Activated CD8-positive, alpha-beta memory T cell treated with anti-CD3 and anti-CD28 coated beads, Interleukin-2, amount 10 ng/mL, durations not matched to agents 7 days and 5 days (primary cell): Measurements from ENCODE around the gene ZSCAN2. TPM values are rescaled to one million over a fixed set of nuclear protein-coding genes. Genes with fewer than 3 reads are reported as not detected.
A peak's percentile ranks its signal among the peaks of the same experiment; 100 is the strongest.
"Not testable (repeated sequence)": the region's sequence is repeated elsewhere in the genome, so short reads cannot be mapped to it uniquely, and the experiment has no call there.

ENCODE experiments used
- ATAC-seq: fragments of 150-1000 bp; cut with Tn5 transposase; one replicate; pipeline ENCODE4 v1.10.0; 2021; ENCODE audit warnings: moderate library complexity
- CTCF ChIA-PET: fragments of 350-600 bp; sonication (Branson Sonifier 250); formaldehyde crosslinking; loops from one replicate; lab custom pipeline; 2021; ENCODE audit warnings: antibody characterized with exemption; lab: Charles Lee
- DNase-seq: peaks from one replicate; pipeline ENCODE4 v3.0.0-alpha.2; 2020
- H3K27ac Mint-ChIP-seq: one replicate; pipeline ENCODE4 v1.8.0; 2021; ENCODE audit warnings: mild to moderate bottlenecking, mixed read lengths
- H3K27me3 Mint-ChIP-seq: one replicate; pipeline ENCODE4 v1.8.0; 2021; ENCODE audit warnings: mixed read lengths
- H3K36me3 Mint-ChIP-seq: one replicate; pipeline ENCODE4 v1.8.0; 2021; ENCODE audit warnings: mild to moderate bottlenecking, mixed read lengths
- H3K4me1 Mint-ChIP-seq: one replicate; pipeline ENCODE4 v1.8.0; 2021; ENCODE audit warnings: mixed read lengths
- H3K4me3 Mint-ChIP-seq: one replicate; pipeline ENCODE4 v1.8.0; 2021; ENCODE audit warnings: mild to moderate bottlenecking, moderate library complexity, mixed read lengths
- H3K9me3 Mint-ChIP-seq: one replicate; pipeline ENCODE4 v1.8.0; 2022; ENCODE audit warnings: low read depth, mixed read lengths
- total RNA-seq, 2 experiments: library from RNA; stranded (reverse); gene quantifications; one replicate each; pipeline ENCODE4 v1.2.3, GENCODE V29; 2021

ZSCAN2 gene
- total RNA-seq, 2 experiments from 2014 or later: 8.6 to 12.9 TPM

- ATAC-seq (no peak), DNase-seq (no peak)
- Mint-ChIP-seq H3K4me3 (no peak overlapping the region), H3K4me1 (peaks cover 23% of the 10 kb centered on the region), H3K27ac (no peak overlapping the region), H3K9me3 (no peaks in the 10 kb centered on the region), H3K36me3 (peaks cover 8% of the 10 kb centered on the region), H3K27me3 (no peaks in the 10 kb centered on the region)
- CTCF ChIA-PET: interaction anchor here (0.9 to 2.9 kb wide), 4 partner anchors 16 to 30 kb away, joined by 3 to 12 read pairs (median 4); no protein-coding TSS in a partner anchor
Observed at GRCh38 chr15:84629033-84629432, 28.2 kb downstream of the ZSCAN2 start.

- no peaks in the 10 kb centered on the region for H3K27me3 Mint-ChIP-seq
- H3K9me3 Mint-ChIP-seq: no peaks in the 10 kb centered on the region
- CTCF ChIA-PET: interaction anchor here (0.6 to 3.2 kb wide), 11 partner anchors 22 to 413 kb away, joined by 3 to 18 read pairs (median 5); partner anchors contain the start of gene WDR73
- peaks cover 18% of the 10 kb centered on the region for H3K36me3 Mint-ChIP-seq
- ATAC-seq (no peak), DNase-seq (no peak)
- H3K27ac Mint-ChIP-seq: peak overlapping the region; percentile 97
- H3K4me1 Mint-ChIP-seq: peaks cover 44% of the 10 kb centered on the region
- peak overlapping the region; percentile 93 for H3K4me3 Mint-ChIP-seq
Observed at GRCh38 chr15:84631706-84632272, 31.0 kb downstream of the ZSCAN2 start.

- peak; percentile 54 for ATAC-seq
- peaks cover 21% of the 10 kb centered on the region for H3K36me3 Mint-ChIP-seq
- no peaks in the 10 kb centered on the region for H3K27me3 Mint-ChIP-seq
- no peaks in the 10 kb centered on the region for H3K9me3 Mint-ChIP-seq
- CTCF ChIA-PET: interaction anchor here (0.6 to 6.7 kb wide), 10 partner anchors 14 to 405 kb away, joined by 3 to 48 read pairs (median 9); partner anchors contain the start of genes WDR73 and ZSCAN2
- peaks cover 50% of the 10 kb centered on the region for H3K4me1 Mint-ChIP-seq
- DNase-seq: peak; percentile 78
- H3K4me3 Mint-ChIP-seq: peak overlapping the region; percentile 93
- H3K27ac Mint-ChIP-seq: peak overlapping the region; percentile 97
Observed at GRCh38 chr15:84633311-84634227, 32.8 kb downstream of the ZSCAN2 start.

GRCh38 chr15:84634228-84634837, 33.5 kb downstream of the ZSCAN2 start:
- H3K4me1 Mint-ChIP-seq: peaks cover 50% of the 10 kb centered on the region
- H3K9me3 Mint-ChIP-seq: no peaks in the 10 kb centered on the region
- ATAC-seq (no peak), DNase-seq (no peak)
- peak overlapping the region; percentile 93 for H3K4me3 Mint-ChIP-seq
- peaks cover 25% of the 10 kb centered on the region for H3K36me3 Mint-ChIP-seq
- no peaks in the 10 kb centered on the region for H3K27me3 Mint-ChIP-seq
- H3K27ac Mint-ChIP-seq: peak overlapping the region; percentile 81
- CTCF ChIA-PET: interaction anchor here (0.9 to 6.7 kb wide), 9 partner anchors 13 to 294 kb away, joined by 3 to 48 read pairs (median 8); partner anchors contain the start of genes WDR73 and ZSCAN2

GRCh38 chr15:84638103-84638502, 37.3 kb downstream of the ZSCAN2 start:
- no peak for DNase-seq
- CTCF ChIA-PET: interaction anchor here (0.5 to 6.7 kb wide), 6 partner anchors 16 to 109 kb away, joined by 3 to 48 read pairs (median 4); partner anchors contain the start of gene WDR73
- Mint-ChIP-seq H3K27me3 (no peaks in the 10 kb centered on the region), H3K27ac (no peak overlapping the region), H3K4me1 (peaks cover 34% of the 10 kb centered on the region), H3K9me3 (no peaks in the 10 kb centered on the region), H3K4me3 (no peak overlapping the region), H3K36me3 (peaks cover 43% of the 10 kb centered on the region)
- no peak for ATAC-seq

DNA sequence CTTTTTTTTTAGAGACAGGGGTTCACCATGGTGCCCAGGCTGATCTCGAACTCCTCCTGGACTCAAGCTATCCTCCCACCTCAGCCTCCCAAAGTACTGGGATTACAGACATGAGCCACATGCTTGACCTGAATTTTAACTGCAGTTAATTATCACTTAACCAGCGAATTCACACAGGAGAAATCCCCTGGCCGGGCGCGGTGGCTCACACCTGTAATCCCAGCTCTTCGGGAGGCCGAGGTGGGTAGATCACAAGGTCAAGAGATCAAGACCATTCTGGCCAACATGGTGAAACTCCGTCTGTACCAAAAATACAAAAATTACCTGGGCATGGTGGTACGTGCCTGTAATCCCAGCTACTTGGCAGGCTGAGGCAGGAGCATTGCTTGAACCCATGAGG, 41.1 kb downstream of the ZSCAN2 start:
- DNase-seq, H3K27me3 Mint-ChIP-seq, H3K4me3 Mint-ChIP-seq, H3K9me3 Mint-ChIP-seq, ATAC-seq, H3K27ac Mint-ChIP-seq: not testable (repeated sequence)
- Mint-ChIP-seq H3K36me3 (peaks cover 41% of the 10 kb centered on the region), H3K4me1 (peaks cover 11% of the 10 kb centered on the region)
- CTCF ChIA-PET: interaction anchor here (1.5 kb wide), 1 partner anchor 12 kb away, joined by 3 read pairs; the partner anchor contains the start of gene WDR73

DNA sequence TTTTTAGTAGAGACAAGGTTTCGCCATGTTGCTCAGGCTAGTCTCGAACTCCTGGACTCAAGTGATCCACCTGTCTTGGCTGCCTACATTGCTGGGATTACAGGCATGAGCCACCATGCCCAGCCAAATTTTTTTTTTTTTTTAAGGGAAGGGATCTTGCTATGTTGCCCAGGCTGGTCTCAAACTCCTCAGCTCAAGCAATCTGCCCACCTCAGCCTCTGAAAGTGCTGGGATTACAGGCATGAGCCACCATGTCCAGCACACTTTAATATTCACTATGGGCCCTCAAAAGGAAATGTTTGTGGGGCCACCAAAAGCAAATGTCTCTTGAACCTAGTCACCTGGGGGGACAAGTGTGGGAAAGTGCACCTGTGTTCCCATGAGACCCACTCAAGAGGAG, 41.8 kb downstream of the ZSCAN2 start:
- Mint-ChIP-seq H3K4me1 (peaks cover 12% of the 10 kb centered on the region), H3K36me3 (peaks cover 41% of the 10 kb centered on the region)
- H3K27ac Mint-ChIP-seq, DNase-seq, ATAC-seq, H3K27me3 Mint-ChIP-seq, H3K9me3 Mint-ChIP-seq, H3K4me3 Mint-ChIP-seq: not testable (repeated sequence)
- CTCF ChIA-PET: interaction anchor here (1.5 to 2.3 kb wide), 2 partner anchors 11 to 13 kb away, joined by 3 to 7 read pairs; partner anchors contain the start of gene WDR73

DNA sequence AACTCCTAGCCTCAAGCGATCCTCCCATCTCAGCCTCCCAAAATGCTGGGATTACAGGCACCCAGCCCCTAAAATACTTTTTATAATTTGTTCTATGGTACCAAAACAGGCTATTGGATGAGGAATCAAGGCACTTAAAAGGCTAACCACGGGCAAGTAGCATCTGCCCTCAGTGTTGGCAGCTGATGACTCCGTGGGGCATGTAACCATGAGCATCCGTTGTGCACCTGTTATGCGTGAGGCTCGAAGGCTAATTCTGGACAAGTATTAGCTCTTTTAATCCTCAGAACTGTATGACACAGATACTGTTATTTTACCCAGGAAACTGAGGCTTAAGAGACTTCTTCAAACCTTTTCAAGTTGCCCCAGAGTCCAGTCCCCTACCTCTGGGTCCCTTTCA, 43.0 kb downstream of the ZSCAN2 start:
- no peaks in the 10 kb centered on the region for H3K9me3 Mint-ChIP-seq
- no peaks in the 10 kb centered on the region for H3K27me3 Mint-ChIP-seq
- H3K4me3 Mint-ChIP-seq: no peak overlapping the region
- no peak for DNase-seq
- H3K4me1 Mint-ChIP-seq: peaks cover 16% of the 10 kb centered on the region
- H3K36me3 Mint-ChIP-seq: peaks cover 45% of the 10 kb centered on the region
- ATAC-seq: no peak
- H3K27ac Mint-ChIP-seq: no peak overlapping the region
- CTCF ChIA-PET: interaction anchor here (2.3 kb wide), 2 partner anchors 10 to 12 kb away, joined by 7 to 8 read pairs; partner anchors contain the start of gene WDR73

DNA sequence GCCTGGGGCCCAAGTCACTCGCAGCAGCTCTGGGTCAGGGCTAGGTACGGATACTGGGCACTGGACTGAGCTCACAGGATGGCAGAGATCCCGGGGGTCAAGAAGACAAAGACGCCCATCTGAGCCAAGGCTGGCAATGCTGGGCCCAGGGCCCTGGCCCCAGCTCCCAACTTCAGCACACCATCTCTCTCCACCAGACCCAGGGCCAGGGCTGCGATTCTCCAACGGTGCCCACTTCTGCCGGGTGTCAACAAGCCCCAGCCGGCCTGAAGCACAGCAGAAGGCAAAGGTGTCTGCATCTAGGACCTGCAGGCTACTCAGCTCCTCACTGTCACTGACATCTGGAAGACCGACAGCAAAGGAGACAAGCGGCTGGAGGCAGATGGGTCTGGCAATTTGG, 44.7 kb downstream of the ZSCAN2 start:
- Mint-ChIP-seq H3K4me1 (peaks cover 19% of the 10 kb centered on the region), H3K36me3 (peaks cover 38% of the 10 kb centered on the region), H3K27me3 (no peaks in the 10 kb centered on the region), H3K4me3 (no peak overlapping the region), H3K9me3 (no peaks in the 10 kb centered on the region), H3K27ac (no peak overlapping the region)
- ATAC-seq (no peak), DNase-seq (no peak)
- CTCF ChIA-PET: interaction anchor here (2.3 kb wide), 1 partner anchor 8 kb away, joined by 8 read pairs; the partner anchor contains the start of gene WDR73

GRCh38 chr15:84645997-84646396, 45.2 kb downstream of the ZSCAN2 start:
- CTCF ChIA-PET: interaction anchor here (2.3 kb wide), 1 partner anchor 8 kb away, joined by 8 read pairs; the partner anchor contains the start of gene WDR73
- Mint-ChIP-seq H3K9me3 (no peaks in the 10 kb centered on the region), H3K27me3 (no peaks in the 10 kb centered on the region), H3K4me3 (no peak overlapping the region), H3K4me1 (peaks cover 18% of the 10 kb centered on the region), H3K36me3 (peaks cover 37% of the 10 kb centered on the region), H3K27ac (no peak overlapping the region)
- no peak for ATAC-seq
- DNase-seq: no peak

DNA sequence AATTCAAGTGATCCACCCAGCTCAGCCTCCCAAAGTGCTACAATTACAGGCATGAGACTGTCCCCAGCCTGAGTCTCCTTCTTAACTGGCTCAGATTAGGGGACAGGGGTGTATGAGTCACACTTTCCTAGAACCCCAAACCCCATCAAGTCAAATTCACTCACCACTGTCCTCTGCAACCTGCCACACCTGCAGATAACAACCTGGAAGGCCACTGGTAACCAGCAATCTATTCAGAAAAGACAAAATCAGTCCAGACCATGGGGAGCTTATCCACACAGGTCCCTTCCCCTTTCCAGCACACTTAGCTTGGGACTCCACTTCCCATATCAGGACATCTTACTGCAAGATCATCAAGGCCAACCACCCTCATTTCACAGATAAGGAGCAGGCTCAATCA, 46.9 kb downstream of the ZSCAN2 start:
- Mint-ChIP-seq H3K27ac (peak overlapping the region; percentile 2), H3K36me3 (peaks cover 38% of the 10 kb centered on the region), H3K4me1 (peaks cover 26% of the 10 kb centered on the region), H3K9me3 (no peaks in the 10 kb centered on the region), H3K27me3 (no peaks in the 10 kb centered on the region), H3K4me3 (no peak overlapping the region)
- DNase-seq (no peak), ATAC-seq (peak; percentile 33)
- CTCF ChIA-PET: interaction anchor here (1.2 to 1.3 kb wide), 2 partner anchors 14 to 231 kb away, joined by 3 to 4 read pairs; no protein-coding TSS in a partner anchor

- Mint-ChIP-seq H3K4me1 (peaks cover 34% of the 10 kb centered on the region), H3K27me3 (no peaks in the 10 kb centered on the region), H3K27ac (no peak overlapping the region), H3K9me3 (no peaks in the 10 kb centered on the region), H3K36me3 (peaks cover 33% of the 10 kb centered on the region), H3K4me3 (no peak overlapping the region)
- DNase-seq: no peak
- no peak for ATAC-seq
- CTCF ChIA-PET: interaction anchor here (1.1 to 1.4 kb wide), 3 partner anchors 50 to 230 kb away, joined by 3 to 5 read pairs (median 3); no protein-coding TSS in a partner anchor
Observed at GRCh38 chr15:84648539-84648938, 47.7 kb downstream of the ZSCAN2 start.
